Measurements from ENCODE around the gene STRAP. TPM values are rescaled to one million over a fixed set of nuclear protein-coding genes. Genes with fewer than 3 reads are reported as not detected.

The STRAP gene
- total and polyA plus RNA-seq, 4 experiments from 2014 or later, result 46.1 to 159 (median 80.7) TPM

Other genes with a start within 250 kb of the STRAP start
- 1 to 10 TPM; 2.6 to 3.8 TPM for gene EPS8, start 93.0 kb upstream of the STRAP start, total RNA-seq
- 1 to 10 TPM; 3.5 to 4.0 TPM for gene EPS8, start 93.0 kb upstream of the STRAP start, polyA plus RNA-seq
- gene DERA, start 28.9 kb downstream of the STRAP start, total RNA-seq, result 10 to 100 TPM; 11.2 to 11.4 TPM
- 10 to 100 TPM; 25.5 to 52.2 TPM for gene DERA, start 28.9 kb downstream of the STRAP start, polyA plus RNA-seq